H1 (cell line): ENCODE results near the gene CS. TPM values are rescaled to one million over a fixed set of nuclear protein-coding genes. Genes with fewer than 3 reads are reported as not detected.

Source experiments
- ASH2L ChIP-seq: fragments of 200-600, 300-600 bp; sonication (generic); IDR thresholded peaks from one replicate; pipeline ENCODE4 v1.7.1; 2017; ENCODE audit warnings: low read length
- POLR2A ChIP-seq, 2 experiments: IDR thresholded peaks; 1 replicate in 1 of 2; 2 replicates in 1 of 2; pipeline ENCODE4 v1.6.1; 2011; ENCODE audit warnings: low read depth in 2 of 2, low read length in 2 of 2, mild to moderate bottlenecking in 2 of 2; ENCODE audit errors: control extremely low read depth in 1 of 2
- TAF1 ChIP-seq: IDR thresholded peaks from 2 replicates; pipeline ENCODE4 v1.6.1; 2011; ENCODE audit warnings: mild to moderate bottlenecking, low read depth, low read length
- polyA plus RNA-seq, 7 experiments: library from polyadenylated mRNA; depleted of rRNA in 3 of 7; stranded (reverse) in 5 of 7; unstranded in 2 of 7; fragments of >200 nt in 5 of 7; fragments of 200-250 nt in 2 of 7; gene quantifications; 1 replicate in 5 of 7; 2 replicates in 1 of 7; 4 replicates in 1 of 7; pipeline versions ENCODE4 v1.2.1 to v1.2.3, GENCODE V29; 2011 to 2013; ENCODE audit warnings: missing spikeins in 2 of 7, mixed read lengths in 2 of 7
- total RNA-seq: library from RNA; stranded (reverse); fragmentation: NEBNext Ultra II Directional; extraction: Animal tissue kit (Norgen Biotek cat#: 25700); gene quantifications from 2 replicates; pipeline ENCODE4 v1.2.1, GENCODE V29; 2021
- TF ChIP-seq, protein P1 (sequence below): fragments of 300-600 bp; sonication (generic); IDR thresholded peaks from 2 replicates; pipeline ENCODE4 v1.7.1; 2012; ENCODE audit warnings: low read length, moderate library complexity, mild to moderate bottlenecking, inconsistent platforms; ENCODE audit not compliant: insufficient replicate concordance

CS gene
- total and polyA plus RNA-seq, 2 of the 8 experiments (the other 6 are each of a cell fraction or from before 2014, with no cell fraction given), result 96.6 to 238 TPM

DNA sequence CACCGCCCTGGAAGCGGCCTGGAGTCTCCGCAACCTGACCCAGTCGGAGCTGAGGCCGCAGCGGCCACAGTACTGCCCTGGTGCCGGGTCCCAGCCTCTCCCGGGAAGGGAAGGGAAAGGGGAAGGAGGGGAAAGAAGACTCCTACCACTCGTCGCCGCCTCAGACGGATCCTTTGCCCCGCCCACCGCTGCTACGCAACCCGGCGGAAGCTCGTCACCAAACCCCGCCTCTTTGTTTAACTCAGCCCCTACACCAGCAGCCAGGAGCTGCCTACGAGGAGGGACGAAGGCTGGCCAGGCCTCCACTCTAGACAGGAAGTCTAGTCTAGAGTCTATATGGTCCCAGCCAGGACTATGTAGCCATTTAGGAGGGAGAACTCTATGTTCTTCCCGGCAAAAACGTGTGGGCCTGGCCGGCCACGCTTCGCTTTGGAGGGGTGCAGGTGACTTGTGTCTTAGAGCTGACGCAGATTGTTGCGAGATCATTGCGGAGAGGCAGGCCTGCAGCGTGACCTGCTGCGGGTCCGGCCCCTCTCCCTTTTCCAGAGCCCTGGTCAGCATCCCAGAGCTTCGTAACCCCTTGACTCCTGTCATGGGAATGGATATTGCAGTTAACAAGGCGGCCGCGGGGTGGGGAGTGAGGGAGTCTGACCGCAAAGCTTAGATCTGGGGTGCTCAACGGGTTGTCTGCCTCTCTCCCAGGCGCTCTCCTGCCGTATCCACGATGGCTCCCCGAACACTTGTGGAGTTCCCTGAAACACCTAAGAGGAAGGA lies 78.2 kb downstream of the CS start, which contains the start of gene RNF41 (continued):
- TF ChIP-seq, protein P1, sequence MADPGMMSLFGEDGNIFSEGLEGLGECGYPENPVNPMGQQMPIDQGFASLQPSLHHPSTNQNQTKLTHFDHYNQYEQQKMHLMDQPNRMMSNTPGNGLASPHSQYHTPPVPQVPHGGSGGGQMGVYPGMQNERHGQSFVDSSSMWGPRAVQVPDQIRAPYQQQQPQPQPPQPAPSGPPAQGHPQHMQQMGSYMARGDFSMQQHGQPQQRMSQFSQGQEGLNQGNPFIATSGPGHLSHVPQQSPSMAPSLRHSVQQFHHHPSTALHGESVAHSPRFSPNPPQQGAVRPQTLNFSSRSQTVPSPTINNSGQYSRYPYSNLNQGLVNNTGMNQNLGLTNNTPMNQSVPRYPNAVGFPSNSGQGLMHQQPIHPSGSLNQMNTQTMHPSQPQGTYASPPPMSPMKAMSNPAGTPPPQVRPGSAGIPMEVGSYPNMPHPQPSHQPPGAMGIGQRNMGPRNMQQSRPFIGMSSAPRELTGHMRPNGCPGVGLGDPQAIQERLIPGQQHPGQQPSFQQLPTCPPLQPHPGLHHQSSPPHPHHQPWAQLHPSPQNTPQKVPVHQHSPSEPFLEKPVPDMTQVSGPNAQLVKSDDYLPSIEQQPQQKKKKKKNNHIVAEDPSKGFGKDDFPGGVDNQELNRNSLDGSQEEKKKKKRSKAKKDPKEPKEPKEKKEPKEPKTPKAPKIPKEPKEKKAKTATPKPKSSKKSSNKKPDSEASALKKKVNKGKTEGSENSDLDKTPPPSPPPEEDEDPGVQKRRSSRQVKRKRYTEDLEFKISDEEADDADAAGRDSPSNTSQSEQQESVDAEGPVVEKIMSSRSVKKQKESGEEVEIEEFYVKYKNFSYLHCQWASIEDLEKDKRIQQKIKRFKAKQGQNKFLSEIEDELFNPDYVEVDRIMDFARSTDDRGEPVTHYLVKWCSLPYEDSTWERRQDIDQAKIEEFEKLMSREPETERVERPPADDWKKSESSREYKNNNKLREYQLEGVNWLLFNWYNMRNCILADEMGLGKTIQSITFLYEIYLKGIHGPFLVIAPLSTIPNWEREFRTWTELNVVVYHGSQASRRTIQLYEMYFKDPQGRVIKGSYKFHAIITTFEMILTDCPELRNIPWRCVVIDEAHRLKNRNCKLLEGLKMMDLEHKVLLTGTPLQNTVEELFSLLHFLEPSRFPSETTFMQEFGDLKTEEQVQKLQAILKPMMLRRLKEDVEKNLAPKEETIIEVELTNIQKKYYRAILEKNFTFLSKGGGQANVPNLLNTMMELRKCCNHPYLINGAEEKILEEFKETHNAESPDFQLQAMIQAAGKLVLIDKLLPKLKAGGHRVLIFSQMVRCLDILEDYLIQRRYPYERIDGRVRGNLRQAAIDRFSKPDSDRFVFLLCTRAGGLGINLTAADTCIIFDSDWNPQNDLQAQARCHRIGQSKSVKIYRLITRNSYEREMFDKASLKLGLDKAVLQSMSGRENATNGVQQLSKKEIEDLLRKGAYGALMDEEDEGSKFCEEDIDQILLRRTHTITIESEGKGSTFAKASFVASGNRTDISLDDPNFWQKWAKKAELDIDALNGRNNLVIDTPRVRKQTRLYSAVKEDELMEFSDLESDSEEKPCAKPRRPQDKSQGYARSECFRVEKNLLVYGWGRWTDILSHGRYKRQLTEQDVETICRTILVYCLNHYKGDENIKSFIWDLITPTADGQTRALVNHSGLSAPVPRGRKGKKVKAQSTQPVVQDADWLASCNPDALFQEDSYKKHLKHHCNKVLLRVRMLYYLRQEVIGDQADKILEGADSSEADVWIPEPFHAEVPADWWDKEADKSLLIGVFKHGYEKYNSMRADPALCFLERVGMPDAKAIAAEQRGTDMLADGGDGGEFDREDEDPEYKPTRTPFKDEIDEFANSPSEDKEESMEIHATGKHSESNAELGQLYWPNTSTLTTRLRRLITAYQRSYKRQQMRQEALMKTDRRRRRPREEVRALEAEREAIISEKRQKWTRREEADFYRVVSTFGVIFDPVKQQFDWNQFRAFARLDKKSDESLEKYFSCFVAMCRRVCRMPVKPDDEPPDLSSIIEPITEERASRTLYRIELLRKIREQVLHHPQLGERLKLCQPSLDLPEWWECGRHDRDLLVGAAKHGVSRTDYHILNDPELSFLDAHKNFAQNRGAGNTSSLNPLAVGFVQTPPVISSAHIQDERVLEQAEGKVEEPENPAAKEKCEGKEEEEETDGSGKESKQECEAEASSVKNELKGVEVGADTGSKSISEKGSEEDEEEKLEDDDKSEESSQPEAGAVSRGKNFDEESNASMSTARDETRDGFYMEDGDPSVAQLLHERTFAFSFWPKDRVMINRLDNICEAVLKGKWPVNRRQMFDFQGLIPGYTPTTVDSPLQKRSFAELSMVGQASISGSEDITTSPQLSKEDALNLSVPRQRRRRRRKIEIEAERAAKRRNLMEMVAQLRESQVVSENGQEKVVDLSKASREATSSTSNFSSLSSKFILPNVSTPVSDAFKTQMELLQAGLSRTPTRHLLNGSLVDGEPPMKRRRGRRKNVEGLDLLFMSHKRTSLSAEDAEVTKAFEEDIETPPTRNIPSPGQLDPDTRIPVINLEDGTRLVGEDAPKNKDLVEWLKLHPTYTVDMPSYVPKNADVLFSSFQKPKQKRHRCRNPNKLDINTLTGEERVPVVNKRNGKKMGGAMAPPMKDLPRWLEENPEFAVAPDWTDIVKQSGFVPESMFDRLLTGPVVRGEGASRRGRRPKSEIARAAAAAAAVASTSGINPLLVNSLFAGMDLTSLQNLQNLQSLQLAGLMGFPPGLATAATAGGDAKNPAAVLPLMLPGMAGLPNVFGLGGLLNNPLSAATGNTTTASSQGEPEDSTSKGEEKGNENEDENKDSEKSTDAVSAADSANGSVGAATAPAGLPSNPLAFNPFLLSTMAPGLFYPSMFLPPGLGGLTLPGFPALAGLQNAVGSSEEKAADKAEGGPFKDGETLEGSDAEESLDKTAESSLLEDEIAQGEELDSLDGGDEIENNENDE, result no peak
- TF ChIP-seq POLR2A (IDR thresholded peaks at IDR 0.05; ENCODE audit: control extremely low read depth in 1 of 2, low read depth in 2 of 2, low read length in 2 of 2) (peak; percentile 65 to 88), ASH2L (peak; percentile 75), TAF1 (peak; percentile 93)
